Stimulated activated CD4-positive, alpha-beta T cell treated with anti-CD3 and anti-CD28 coated beads, Interleukin-1b, Interleukin-23, amount 100 ng/mL, for 24 hours (primary cell): ENCODE measurements around the gene PHLDB3.
"Not testable (repeated sequence)": the region's sequence is repeated elsewhere in the genome, so short reads cannot be mapped to it uniquely, and the experiment has no call there.

Source experiments
- DNase-seq, 4 experiments: peaks; one replicate each; pipeline ENCODE4 v3.0.0-alpha.2; 2020; ENCODE audit warnings: low read depth in 4 of 4, low spot score in 1 of 4

PHLDB3 gene

GRCh38 chr19:43527860-43528622, 23.5 kb upstream of the PHLDB3 start:
- DNase-seq = no peak

DNA sequence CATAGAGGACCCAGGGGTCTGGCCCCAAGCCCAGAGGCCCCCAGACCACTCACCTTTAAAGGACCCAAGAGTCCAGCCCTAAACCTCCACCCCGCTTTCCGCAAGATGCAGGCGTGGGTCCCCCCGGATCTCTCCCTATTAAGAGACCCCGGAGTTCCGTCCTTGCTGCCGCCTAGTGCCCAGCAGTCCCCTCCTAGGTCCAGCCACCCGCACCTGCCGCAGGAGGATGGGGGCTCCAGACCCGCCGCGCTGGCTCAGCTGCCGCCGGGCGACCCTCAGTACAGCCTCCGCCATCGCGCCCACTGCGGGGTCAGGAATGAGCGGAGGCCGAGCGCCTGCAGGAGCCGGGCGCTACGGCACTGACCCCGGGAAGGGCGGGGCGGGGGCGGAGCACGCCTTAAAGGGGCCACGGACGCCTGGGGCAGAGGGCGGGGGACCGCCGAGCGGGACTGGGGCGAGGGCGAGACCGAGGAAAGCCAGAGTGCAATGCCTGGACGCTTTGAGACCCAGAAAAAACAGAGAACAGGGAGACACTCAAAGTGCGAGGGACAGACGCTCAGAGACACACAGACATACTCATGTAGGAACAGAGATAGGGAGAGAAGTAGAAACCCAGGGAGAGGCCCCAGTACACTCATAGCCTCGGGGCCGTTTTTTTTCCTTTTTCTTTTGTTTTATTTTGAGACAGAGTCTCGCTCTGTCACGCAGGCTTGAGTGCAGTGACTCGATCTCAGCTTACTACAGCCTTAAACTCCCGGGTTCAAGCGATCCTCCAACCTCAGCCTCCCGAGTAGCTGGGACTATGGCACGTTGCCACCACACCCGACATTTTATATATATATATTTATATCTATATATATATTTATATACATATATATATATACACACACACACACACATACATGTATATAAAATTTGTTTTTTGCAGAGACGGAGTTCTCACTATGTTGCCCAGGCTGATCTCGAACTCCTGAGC, 22.6 kb upstream of the PHLDB3 start, which contains the start of gene ETHE1:
TSS of gene ETHE1 (minus strand) at position 318 of the 976 bp plus-strand sequence. CDS start at position 294, 24 bp downstream.
- peak in 2 of 4 experiments; percentile 70 to 78 for DNase-seq

DNA sequence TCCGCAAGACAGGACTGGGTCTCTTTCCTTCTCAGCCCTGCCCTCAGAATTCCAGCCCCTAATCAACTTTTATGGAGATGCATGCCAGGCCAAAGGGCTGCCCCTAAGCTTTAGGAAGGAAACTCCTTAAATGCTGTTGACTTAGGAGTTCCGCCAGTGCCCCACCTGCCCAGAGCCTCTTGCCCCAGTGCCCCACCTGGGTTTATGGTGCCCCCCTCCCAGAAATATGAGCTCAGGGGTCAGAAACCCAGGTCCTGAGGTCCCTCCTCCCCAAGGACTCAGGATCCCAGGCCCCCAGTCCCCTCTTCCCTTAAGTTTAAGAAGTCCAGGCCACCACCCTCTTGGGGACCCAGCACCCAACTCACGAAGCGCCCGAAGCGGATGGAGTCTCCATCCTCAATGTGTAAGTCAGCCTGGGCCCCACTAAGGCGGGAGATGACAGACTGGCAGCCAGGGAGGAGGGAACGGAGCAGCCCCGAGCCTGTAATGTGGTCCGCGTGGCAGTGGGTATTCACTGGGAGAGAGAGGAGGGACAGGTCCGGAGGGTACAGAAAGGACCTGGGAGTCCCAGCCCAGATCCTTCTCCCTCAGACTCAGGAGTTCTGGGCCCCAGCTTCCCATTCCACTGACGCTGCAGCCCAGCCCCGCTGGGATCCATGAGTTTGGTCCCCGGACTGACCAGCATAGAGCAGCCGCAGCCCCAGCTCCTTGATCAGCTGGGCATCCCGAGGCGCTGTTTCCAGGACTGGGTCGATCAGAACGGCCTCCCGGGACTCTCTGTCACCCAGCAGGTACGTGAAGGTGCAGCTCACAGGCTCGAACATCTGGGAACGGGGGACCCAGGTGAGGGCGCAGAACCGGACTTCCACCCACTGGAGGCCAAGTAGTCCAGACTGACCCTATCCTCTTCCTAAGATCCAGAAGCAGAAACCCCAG, 21.6 kb upstream of the PHLDB3 start:
- DNase-seq = no peak

DNA sequence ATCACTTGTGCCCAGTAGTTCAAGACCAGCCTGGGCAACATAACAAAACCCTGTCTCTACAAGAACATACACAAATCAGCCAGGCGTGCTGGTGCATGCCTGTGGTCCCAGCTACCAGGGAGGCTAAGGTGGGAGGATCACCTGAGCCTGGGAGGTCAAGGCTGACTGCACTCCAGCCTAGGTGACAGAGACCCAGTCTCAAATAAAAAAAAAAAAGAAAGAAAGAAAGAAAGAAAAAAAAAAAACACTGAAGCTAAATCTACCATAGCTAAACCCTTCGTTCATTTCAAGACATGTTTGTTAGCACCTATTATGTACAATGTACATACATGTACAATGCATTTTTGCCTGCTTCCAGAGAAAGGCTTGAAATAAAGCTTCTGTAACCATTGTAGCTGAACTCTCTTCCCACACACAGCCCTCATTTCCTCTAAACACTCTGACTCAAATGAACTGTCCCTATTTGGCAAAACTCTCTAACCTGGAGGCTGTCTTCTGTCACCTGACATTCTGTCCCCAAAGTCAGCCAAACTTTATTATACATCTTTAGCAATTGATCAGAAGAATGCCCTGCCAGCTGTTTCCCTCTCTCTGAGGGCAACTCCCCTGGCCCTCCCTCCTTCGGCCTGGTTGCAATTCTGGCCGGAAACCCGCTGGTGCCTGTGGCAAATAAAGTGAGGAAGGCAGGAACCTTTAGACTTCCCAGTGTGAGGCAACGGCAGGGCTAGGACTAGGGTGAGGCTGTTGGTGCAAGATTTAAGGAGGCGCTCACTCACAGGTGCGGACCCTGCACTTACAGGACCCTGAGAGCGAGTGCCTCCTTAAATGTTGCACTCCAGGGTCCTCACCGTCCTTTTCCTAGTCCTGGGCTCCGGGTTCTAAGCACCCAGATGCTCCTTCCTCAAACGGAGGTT, 20.6 kb upstream of the PHLDB3 start:
- no peak for DNase-seq

- DNase-seq = not testable (repeated sequence)
Measured at GRCh38 chr19:43523696-43524095, 19.1 kb upstream of the PHLDB3 start.

DNA sequence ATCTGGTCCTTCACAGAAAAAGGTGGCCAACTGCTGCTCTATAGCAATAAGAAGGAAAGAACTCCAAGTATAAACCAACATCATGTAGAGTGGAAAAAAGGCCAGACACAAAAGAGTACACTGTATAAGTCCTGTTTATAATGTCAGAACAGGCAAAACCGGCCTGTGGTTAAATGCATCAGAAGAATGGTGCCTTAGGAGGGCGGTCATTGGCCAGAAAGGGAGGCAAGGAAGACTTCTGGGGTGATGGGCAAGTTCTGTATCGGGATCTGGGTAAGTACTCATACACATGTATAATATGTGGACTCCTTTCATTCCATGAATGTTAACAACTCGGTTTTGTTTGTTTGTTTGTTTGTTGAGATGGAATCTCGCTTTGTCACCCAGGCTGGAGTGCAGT, 18.4 kb upstream of the PHLDB3 start:
- DNase-seq = no peak

DNA sequence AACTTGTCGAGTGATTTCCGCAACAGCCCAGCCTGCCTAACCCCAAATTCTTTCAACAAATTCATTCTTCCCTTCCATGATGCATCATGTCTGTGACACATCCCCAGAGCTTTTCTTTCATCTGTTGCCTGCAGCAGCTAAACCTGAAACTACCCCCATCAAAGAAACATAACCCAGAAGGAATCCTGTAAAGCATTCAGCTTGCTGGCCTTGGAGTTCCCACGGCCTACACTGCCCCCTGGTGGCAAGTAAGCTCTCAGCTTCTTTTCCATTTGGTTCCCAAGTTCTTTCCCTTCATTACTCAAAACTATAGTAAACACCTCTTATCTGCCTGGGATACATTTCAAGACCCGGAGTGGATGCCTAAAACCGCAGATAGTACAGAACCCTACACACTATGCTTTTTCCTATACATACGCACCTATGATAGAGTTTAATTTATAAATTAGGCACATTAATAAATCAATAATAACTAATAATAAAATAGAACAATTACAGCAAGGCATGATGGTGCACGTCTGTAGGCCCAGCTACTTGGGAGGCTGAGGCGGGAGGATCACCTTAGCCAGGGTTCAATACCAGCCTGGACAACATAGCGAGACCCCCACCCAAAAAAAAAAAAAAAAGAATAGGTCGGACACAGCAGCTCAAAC, 15.0 kb upstream of the PHLDB3 start:
- DNase-seq = peak; percentile 64 to 75 (median 70)

DNA sequence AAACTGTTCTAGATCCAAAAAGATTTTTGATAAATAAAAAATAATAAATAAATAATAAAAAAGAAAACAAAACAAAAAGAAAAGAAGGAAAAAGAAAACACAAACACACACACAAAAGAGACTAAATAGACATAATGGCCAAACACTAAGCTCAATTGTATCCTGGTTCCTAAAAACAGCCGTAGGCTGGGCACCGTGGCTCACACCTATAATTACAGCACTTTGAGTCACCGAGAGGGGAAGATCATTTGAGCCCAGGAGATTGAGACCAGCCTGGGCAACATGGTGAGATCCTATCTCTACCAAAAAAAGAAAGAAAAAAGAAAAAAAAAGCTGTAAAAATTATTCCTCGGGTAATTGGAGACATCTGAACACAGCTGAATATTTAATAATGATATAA, 13.5 kb upstream of the PHLDB3 start:
- DNase-seq = no peak

- DNase-seq = not testable (repeated sequence)
Measured at GRCh38 chr19:43512399-43512798, 7.9 kb upstream of the PHLDB3 start.

DNA sequence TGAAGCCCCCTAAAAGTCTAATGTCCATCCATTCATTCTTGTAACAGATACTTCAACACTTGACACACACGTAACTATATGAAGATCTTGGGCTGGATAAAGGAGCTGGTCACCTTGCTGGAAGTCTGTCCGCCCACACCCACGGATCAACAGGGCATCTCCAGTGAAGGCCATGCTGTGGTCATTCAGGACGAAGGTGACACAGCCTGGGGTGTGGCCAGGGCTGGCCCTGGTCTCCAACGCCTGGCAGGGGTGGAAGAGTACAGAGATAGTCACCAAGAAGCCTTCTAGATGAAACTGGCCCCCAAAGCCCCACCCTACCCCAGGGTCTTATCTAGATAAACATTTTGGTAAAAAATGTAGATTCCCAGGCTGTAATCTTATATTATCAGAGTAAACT, 6.8 kb upstream of the PHLDB3 start:
- DNase-seq = no peak

DNA sequence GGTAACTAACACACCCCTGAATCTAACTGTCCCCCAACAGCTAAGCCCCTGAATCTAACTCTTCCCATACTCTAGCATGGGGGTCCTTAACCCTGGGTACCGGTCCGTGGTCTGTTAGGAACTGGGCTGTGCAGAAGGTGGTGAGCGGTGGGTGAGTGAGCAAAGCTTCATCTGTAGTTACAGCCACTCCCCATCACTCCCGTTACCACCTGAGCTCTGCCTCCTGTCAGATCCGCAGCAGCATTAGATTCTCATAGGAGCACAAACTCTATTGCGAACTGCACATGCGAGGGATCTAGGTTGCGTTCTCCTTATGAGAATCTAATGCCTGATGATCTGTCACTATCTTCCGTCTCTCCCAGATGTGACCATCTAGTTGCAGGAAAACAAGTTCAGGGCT, 6.2 kb upstream of the PHLDB3 start:
- DNase-seq = no peak

DNA sequence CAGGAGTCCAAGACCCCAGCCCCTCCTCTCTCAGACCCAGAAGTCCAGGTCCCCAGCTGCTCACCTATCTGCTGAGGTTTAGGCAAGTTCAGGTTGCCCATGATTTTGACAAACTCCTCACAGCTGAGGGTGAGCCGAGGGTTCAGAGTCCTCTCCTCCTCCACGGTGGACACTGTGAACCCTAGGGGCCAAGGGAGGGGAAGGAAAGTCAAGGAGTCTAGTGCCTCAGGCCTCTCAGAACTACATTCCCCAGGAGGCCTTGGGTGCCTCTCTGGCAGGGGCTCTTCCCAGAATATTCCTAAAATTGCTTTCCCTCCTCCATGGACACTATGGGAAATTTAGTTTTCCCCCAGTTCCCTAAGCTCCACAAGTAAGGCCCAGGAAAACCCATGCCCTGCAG, 3.3 kb upstream of the PHLDB3 start:
- DNase-seq = no peak

- DNase-seq = no peak
Measured at GRCh38 chr19:43506629-43507028, 2.1 kb upstream of the PHLDB3 start.

GRCh38 chr19:43505941-43506340, 1.4 kb upstream of the PHLDB3 start:
- DNase-seq = no peak

DNA sequence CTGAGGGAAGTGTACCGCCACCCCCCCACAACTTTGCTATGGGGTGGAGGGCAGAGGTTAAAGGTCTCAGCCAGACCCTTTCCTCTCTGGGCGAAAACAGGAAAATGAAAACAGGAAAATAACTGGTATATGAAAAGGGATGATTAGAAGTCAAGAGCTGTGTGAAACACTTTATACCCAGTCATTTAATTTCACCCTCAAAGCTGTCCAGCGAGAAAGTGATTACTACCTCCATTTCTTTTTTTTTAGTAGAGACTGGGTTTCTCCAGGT, 575 bp upstream of the PHLDB3 start:
- no peak for DNase-seq

- peak; percentile 98 to 100 (median 98) for DNase-seq
Measured at GRCh38 chr19:43503501-43504425, 783 bp downstream of the PHLDB3 start.

GRCh38 chr19:43502419-43502976, 2.0 kb downstream of the PHLDB3 start:
- no peak for DNase-seq
